Fibroblast of lung (primary cell): ENCODE data around the gene TPI1. TPM values are rescaled to one million over a fixed set of nuclear protein-coding genes. Genes with fewer than 3 reads are reported as not detected.

Experiments
- DNase-seq, 2 donors: peaks; one replicate each; pipeline versions ENCODE4 v3.0.0 to v3.0.0-alpha.2; 2010; ENCODE audit warnings: low read depth in 2 of 2
- H2AFZ ChIP-seq: 2 replicates; pipeline ENCODE4 v1.5.1; 2012; ENCODE audit warnings: low read length, control low read depth, inconsistent platforms
- H3K27ac ChIP-seq: 2 replicates; pipeline ENCODE4 v1.5.1; 2011; ENCODE audit warnings: low read length, control low read depth; ENCODE audit not compliant: insufficient read depth
- H3K27me3 ChIP-seq: 2 replicates; pipeline ENCODE4 v1.5.1; 2011; ENCODE audit warnings: mild to moderate bottlenecking, low read length; ENCODE audit not compliant: control insufficient read depth, insufficient read depth
- H3K36me3 ChIP-seq: 2 replicates; pipeline ENCODE4 v1.5.1; 2011; ENCODE audit warnings: low read length; ENCODE audit not compliant: control insufficient read depth, insufficient read depth
- H3K4me1 ChIP-seq: 2 replicates; pipeline ENCODE4 v1.5.1; 2011; ENCODE audit warnings: low read length; ENCODE audit not compliant: control insufficient read depth, insufficient read depth; ENCODE audit errors: extremely low read depth
- H3K4me2 ChIP-seq: 2 replicates; pipeline ENCODE4 v1.5.1; 2011; ENCODE audit warnings: low read length, control low read depth; ENCODE audit not compliant: insufficient read depth; ENCODE audit errors: extremely low read depth
- H3K4me3 ChIP-seq, 4 experiments: fragments of 200-600 bp in 1 of 4; sonication (generic) in 1 of 4; replicated peaks in 1 of 4; 2 replicates each; pipeline ENCODE4 v1.5.1; 2011 to 2016; ENCODE audit warnings: low read length in 4 of 4, low read depth in 3 of 4, mild to moderate bottlenecking in 3 of 4, control low read depth in 2 of 4, inconsistent platforms in 1 of 4, mixed read lengths in 1 of 4; ENCODE audit not compliant: insufficient read depth in 1 of 4; ENCODE audit errors: control extremely low read depth in 1 of 4
- H3K79me2 ChIP-seq: 2 replicates; pipeline ENCODE4 v1.5.1; 2012; ENCODE audit warnings: mild to moderate bottlenecking, low read length, inconsistent platforms; ENCODE audit not compliant: control insufficient read depth, insufficient read depth
- H3K9ac ChIP-seq: 2 replicates; pipeline ENCODE4 v1.5.1; 2011; ENCODE audit warnings: mild to moderate bottlenecking, low read length, control low read depth; ENCODE audit not compliant: insufficient read depth
- H3K9me3 ChIP-seq: 2 replicates; pipeline ENCODE4 v1.5.1; 2012; ENCODE audit warnings: low read depth, low read length; ENCODE audit not compliant: control insufficient read depth, insufficient read depth
- H4K20me1 ChIP-seq: 2 replicates; pipeline ENCODE4 v1.5.1; 2011; ENCODE audit warnings: low read length; ENCODE audit not compliant: control insufficient read depth, insufficient read depth; ENCODE audit errors: extremely low read depth
- EZH2 ChIP-seq: IDR thresholded peaks from 2 replicates; pipeline ENCODE4 v1.5.1; 2012; ENCODE audit warnings: low read length, control low read depth, mild to moderate bottlenecking; ENCODE audit errors: missing control alignments
- polyA plus RNA-seq, 2 donors: library from polyadenylated mRNA; depleted of rRNA in 1 of 2; stranded (reverse) in 1 of 2; unstranded in 1 of 2; fragments of >200 nt; gene quantifications; 2 replicates each; pipeline ENCODE4 v1.2.1, GENCODE V29; 2011 to 2012; ENCODE audit warnings: missing spikeins in 1 of 2
- total RNA-seq: library from RNA; depleted of rRNA; stranded (reverse); fragments of >200 nt; gene quantifications from 2 replicates; pipeline ENCODE4 v1.2.1, GENCODE V29; 2014
- TF ChIP-seq, protein P1 (sequence below), 2 donors: IDR thresholded peaks in 1 of 2; conservative IDR thresholded peaks in 1 of 2; 1 replicate in 1 of 2; 2 replicates in 1 of 2; pipeline ENCODE4 v1.5.1; 2011 to 2012; ENCODE audit warnings: low read length in 2 of 2, control low read depth in 1 of 2, inconsistent platforms in 1 of 2, low read depth in 1 of 2, mild to moderate bottlenecking in 1 of 2

Gene TPI1
- total and polyA plus RNA-seq, 2 donors (not counting 1 experiment from before 2014, with no cell fraction given) = 934 to 1,654 TPM

DNA sequence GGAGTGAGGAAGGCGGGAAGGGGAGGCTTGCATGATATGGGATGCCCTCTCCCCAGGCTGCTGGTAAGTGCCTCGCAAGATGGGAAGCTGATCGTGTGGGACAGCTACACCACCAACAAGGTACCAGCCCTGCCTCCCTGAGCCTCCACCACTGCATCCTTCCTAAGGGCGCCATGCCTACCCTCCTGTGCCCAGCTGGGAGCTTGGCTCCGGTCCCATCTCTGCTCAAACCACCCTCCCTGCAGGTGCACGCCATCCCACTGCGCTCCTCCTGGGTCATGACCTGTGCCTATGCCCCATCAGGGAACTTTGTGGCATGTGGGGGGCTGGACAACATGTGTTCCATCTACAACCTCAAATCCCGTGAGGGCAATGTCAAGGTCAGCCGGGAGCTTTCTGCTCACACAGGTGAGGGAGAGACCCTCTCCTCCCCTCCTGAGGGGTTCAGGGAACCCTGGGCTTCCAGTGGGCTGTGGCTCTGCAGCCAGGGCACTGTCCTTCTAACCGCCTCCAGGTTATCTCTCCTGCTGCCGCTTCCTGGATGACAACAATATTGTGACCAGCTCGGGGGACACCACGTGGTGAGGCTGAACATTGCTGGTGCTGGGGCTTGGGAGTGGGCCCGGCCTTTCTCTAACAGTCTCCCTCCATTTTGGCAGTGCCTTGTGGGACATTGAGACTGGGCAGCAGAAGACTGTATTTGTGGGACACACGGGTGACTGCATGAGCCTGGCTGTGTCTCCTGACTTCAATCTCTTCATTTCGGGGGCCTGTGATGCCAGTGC lies 24.0 kb upstream of the TPI1 start:
- TF ChIP-seq EZH2 = no peak
- TF ChIP-seq, protein P1, sequence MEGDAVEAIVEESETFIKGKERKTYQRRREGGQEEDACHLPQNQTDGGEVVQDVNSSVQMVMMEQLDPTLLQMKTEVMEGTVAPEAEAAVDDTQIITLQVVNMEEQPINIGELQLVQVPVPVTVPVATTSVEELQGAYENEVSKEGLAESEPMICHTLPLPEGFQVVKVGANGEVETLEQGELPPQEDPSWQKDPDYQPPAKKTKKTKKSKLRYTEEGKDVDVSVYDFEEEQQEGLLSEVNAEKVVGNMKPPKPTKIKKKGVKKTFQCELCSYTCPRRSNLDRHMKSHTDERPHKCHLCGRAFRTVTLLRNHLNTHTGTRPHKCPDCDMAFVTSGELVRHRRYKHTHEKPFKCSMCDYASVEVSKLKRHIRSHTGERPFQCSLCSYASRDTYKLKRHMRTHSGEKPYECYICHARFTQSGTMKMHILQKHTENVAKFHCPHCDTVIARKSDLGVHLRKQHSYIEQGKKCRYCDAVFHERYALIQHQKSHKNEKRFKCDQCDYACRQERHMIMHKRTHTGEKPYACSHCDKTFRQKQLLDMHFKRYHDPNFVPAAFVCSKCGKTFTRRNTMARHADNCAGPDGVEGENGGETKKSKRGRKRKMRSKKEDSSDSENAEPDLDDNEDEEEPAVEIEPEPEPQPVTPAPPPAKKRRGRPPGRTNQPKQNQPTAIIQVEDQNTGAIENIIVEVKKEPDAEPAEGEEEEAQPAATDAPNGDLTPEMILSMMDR (conservative IDR thresholded peaks at IDR 0.05 in 1 of 2, IDR thresholded peaks at IDR 0.05 in 1 of 2; ENCODE audit: low read depth in 1 of 2, low read length in 2 of 2) = no peak
- Histone ChIP-seq H2AFZ (no peak overlapping the region), H4K20me1 (no peaks in the 10 kb centered on the region), H3K9ac (no peak overlapping the region), H3K4me2 (no peak overlapping the region), H3K79me2 (no peaks in the 10 kb centered on the region), H3K4me1 (no peaks in the 10 kb centered on the region), H3K9me3 (no peaks in the 10 kb centered on the region), H3K4me3 (no peak overlapping the region), H3K27me3 (no peaks in the 10 kb centered on the region), H3K27ac (no peak overlapping the region), H3K36me3 (peaks cover 38% of the 10 kb centered on the region)
- no peak for DNase-seq

DNA sequence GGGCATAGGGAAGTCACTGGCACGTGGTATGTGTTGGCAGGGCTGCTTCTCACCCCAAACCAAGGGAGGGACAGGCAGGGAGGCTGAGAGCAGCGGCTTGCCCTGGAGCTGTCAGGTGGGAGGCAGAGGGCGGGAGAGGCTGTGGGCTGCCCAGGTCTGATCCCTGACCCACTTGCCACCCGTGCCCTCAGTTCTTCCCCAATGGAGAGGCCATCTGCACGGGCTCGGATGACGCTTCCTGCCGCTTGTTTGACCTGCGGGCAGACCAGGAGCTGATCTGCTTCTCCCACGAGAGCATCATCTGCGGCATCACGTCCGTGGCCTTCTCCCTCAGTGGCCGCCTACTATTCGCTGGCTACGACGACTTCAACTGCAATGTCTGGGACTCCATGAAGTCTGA lies 21.9 kb upstream of the TPI1 start:
- Histone ChIP-seq H3K4me3 (no peak overlapping the region), H3K9ac (no peak overlapping the region), H3K4me1 (peaks cover under 1% of the 10 kb centered on the region), H3K27ac (no peak overlapping the region), H2AFZ (no peak overlapping the region), H3K79me2 (peaks cover 18% of the 10 kb centered on the region), H4K20me1 (no peaks in the 10 kb centered on the region), H3K4me2 (no peak overlapping the region), H3K27me3 (no peaks in the 10 kb centered on the region), H3K36me3 (peaks cover 35% of the 10 kb centered on the region), H3K9me3 (no peaks in the 10 kb centered on the region)
- TF ChIP-seq EZH2 = no peak
- TF ChIP-seq, protein P1 (conservative IDR thresholded peaks at IDR 0.05 in 1 of 2, IDR thresholded peaks at IDR 0.05 in 1 of 2; ENCODE audit: low read depth in 1 of 2, low read length in 2 of 2) = no peak
- DNase-seq = no peak

DNA sequence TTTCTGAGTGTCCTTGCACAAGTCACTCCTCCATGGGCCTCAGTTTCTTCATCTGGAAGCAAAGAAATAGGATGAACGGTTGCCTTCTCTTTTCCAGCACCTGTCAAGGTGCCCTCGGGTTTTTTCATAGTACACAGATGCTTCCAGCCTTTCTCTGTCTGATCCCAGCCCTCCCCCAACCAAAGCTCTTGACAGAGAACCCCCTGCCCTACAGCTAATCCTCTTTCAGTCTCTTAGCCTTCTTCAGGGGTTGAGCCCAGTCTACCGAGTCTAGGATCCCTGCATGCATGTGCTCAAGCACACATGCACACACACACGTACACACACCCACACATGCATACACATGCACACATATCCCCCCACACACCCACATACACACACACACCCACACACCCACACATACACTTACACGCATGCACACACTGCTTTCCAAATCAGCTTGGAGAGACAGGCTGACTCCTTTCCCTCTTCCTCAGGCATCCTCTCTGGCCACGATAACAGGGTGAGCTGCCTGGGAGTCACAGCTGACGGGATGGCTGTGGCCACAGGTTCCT lies 20.9 kb upstream of the TPI1 start:
- peaks cover 35% of the 10 kb centered on the region for H3K36me3 ChIP-seq
- H3K27me3 ChIP-seq = no peaks in the 10 kb centered on the region
- H3K4me2 ChIP-seq = no peak overlapping the region
- DNase-seq = no peak
- H4K20me1 ChIP-seq = no peaks in the 10 kb centered on the region
- H3K4me3 ChIP-seq = no peak overlapping the region
- TF ChIP-seq EZH2 = no peak
- TF ChIP-seq, protein P1 (conservative IDR thresholded peaks at IDR 0.05 in 1 of 2, IDR thresholded peaks at IDR 0.05 in 1 of 2; ENCODE audit: low read depth in 1 of 2, low read length in 2 of 2) = no peak
- H3K4me1 ChIP-seq = peaks cover 5% of the 10 kb centered on the region
- no peak overlapping the region for H2AFZ ChIP-seq
- H3K9me3 ChIP-seq = no peaks in the 10 kb centered on the region
- no peak overlapping the region for H3K9ac ChIP-seq
- peaks cover 23% of the 10 kb centered on the region for H3K79me2 ChIP-seq
- no peak overlapping the region for H3K27ac ChIP-seq
